ENCODE results near the gene JARID2. TPM values are rescaled to one million over a fixed set of nuclear protein-coding genes. Genes with fewer than 3 reads are reported as not detected.

JARID2 gene
- total and polyA plus RNA-seq, 7 donors, result 1.8 to 7.8 (median 6.1) TPM

DNA sequence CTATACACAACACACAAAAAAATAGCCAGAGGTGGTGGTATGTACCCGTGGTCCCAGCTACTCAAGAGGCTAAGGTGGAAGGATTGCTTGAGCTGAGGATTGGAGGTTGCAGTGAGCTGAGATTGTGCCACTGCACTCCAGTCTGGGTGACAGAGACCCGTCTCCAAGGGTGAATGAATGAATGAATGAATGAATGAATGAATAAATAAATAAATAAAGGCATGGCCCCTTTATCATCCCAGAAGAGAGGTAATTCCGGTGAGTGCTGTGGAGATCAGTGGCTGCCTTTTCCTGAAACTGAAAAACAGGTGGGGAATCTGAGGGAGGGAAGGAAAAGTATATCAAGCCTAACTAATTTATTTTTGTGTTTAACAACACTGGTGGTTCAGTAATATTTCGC lies 90.0 kb downstream of the JARID2 start:
- WGBS, 2 donors, result 86 to 93% methylated on average over 4 of the region's 4 CpGs
- DNase-seq, result no peak
- Histone ChIP-seq H3K27ac (no peak overlapping the region), H3K4me1 (peaks cover 0 to 32% (median 19%) of the 10 kb centered on the region in 4 donors), H3K9me3 (no peaks in the 10 kb centered on the region), H3K27me3 (no peaks in the 10 kb centered on the region), H3K36me3 (no peaks in the 10 kb centered on the region), H3K4me3 (no peak overlapping the region)
- intact Hi-C loops (cut with DNase I), result no loop called here
- TF ChIP-seq POLR2A (IDR thresholded peaks at IDR 0.05) (no peak), POLR2AphosphoS5 (IDR thresholded peaks at IDR 0.05) (no peak), EP300 (IDR thresholded peaks at IDR 0.05) (no peak)
- TF ChIP-seq, protein P1, sequence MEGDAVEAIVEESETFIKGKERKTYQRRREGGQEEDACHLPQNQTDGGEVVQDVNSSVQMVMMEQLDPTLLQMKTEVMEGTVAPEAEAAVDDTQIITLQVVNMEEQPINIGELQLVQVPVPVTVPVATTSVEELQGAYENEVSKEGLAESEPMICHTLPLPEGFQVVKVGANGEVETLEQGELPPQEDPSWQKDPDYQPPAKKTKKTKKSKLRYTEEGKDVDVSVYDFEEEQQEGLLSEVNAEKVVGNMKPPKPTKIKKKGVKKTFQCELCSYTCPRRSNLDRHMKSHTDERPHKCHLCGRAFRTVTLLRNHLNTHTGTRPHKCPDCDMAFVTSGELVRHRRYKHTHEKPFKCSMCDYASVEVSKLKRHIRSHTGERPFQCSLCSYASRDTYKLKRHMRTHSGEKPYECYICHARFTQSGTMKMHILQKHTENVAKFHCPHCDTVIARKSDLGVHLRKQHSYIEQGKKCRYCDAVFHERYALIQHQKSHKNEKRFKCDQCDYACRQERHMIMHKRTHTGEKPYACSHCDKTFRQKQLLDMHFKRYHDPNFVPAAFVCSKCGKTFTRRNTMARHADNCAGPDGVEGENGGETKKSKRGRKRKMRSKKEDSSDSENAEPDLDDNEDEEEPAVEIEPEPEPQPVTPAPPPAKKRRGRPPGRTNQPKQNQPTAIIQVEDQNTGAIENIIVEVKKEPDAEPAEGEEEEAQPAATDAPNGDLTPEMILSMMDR (IDR thresholded peaks at IDR 0.05), result no peak

DNA sequence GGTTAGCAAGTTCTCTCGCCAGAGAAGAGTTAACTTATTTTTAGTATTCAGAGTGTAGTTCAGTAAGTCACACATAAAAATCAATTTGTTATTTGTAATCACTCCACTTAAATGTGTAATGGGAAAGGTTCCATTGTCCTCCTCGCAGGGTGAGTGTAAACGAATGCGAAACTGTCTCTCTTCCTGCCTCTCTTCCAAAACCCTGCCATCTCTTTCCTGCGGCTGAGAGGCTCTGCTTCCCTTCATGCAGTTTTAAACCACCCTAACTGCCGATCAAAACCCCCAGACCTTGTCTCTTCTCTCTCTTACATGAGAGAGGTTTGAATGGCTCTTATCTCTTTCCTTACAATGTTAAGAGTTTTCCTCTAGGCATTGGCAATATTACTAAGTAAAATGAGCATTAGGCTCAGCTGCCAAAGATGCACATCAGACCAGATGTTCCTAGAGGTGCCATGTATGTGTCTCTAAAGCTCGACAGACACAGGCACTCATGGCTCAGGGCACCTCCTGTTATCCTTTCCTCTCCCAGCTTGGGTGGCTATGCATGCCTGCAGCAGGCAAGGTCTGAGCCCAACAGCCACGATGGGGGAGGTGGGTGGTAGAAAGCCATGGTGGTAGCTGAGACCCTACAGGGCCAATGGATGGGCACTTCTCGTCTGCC lies 91.2 kb downstream of the JARID2 start:
- no peak overlapping the region for H3K27ac ChIP-seq
- TF ChIP-seq, protein P1 (IDR thresholded peaks at IDR 0.05), result no peak
- no peak for TF ChIP-seq POLR2A (IDR thresholded peaks at IDR 0.05)
- no peak for TF ChIP-seq POLR2AphosphoS5 (IDR thresholded peaks at IDR 0.05)
- TF ChIP-seq EP300 (IDR thresholded peaks at IDR 0.05), result no peak
- peaks cover 0 to 26% (median 13%) of the 10 kb centered on the region in 4 donors for H3K4me1 ChIP-seq
- no peak overlapping the region for H3K4me3 ChIP-seq
- H3K27me3 ChIP-seq, result no peaks in the 10 kb centered on the region
- intact Hi-C loops (cut with DNase I), result no loop called here
- DNase-seq, result no peak
- no peaks in the 10 kb centered on the region for H3K9me3 ChIP-seq
- WGBS, 2 donors, result 58 to 83% methylated on average over 9 of the region's 9 CpGs
- H3K36me3 ChIP-seq, result no peaks in the 10 kb centered on the region

DNA sequence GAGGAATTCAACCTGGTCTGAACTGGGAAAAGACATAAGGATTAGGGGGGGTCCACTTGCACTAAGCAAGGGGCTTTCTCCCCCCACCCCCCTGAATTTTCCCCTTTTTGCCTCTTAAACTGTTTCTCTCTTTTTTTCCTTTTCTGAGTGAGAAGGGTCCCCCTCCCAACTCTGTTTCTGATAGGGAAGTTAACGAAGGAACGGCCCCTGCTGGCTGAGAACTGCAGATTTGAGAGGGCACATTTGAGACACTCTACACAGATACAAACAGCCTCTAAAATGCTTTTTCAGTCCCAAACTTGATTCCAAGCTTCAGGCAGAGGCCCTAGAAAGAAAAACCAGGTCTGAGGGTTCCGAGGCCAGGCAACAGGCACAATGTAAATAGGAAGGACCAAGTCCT lies 91.7 kb downstream of the JARID2 start:
- H3K4me1 ChIP-seq, result peaks cover 0 to 22% (median 8%) of the 10 kb centered on the region in 4 donors
- no peaks in the 10 kb centered on the region for H3K27me3 ChIP-seq
- DNase-seq, result no peak
- WGBS, 2 donors, result 77 to 93% methylated on average over 3 of the region's 3 CpGs
- no peaks in the 10 kb centered on the region for H3K9me3 ChIP-seq
- no peak overlapping the region for H3K4me3 ChIP-seq
- H3K27ac ChIP-seq, result no peak overlapping the region
- TF ChIP-seq EP300 (IDR thresholded peaks at IDR 0.05), result no peak
- H3K36me3 ChIP-seq, result no peaks in the 10 kb centered on the region
- intact Hi-C loops (cut with DNase I), result no loop called here

DNA sequence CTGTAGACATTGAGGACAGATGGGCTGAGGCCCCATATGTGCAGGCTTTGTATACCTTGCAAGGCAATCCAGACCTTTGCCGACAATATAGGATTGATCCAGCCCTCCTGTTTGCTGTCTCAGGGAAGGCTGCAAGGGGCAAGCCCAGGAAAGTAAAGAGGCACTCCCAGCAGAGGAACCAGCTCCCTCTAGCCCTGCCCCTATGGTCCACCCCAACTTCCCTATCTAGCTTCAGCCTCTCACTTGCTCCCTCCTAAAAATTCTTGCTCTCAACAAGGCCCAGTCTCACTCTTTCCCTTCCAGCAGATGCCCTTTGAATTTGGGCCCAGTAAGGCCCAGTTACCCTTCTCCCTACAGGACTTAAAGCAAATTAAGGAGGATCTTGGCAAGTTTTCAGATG lies 92.6 kb downstream of the JARID2 start:
- no peak for DNase-seq
- H3K4me3 ChIP-seq, result no peak overlapping the region
- no peaks in the 10 kb centered on the region for H3K36me3 ChIP-seq
- TF ChIP-seq POLR2A (IDR thresholded peaks at IDR 0.05) (no peak), EP300 (IDR thresholded peaks at IDR 0.05) (no peak), POLR2AphosphoS5 (IDR thresholded peaks at IDR 0.05) (no peak)
- TF ChIP-seq, protein P1 (IDR thresholded peaks at IDR 0.05), result no peak
- peaks cover 0 to 23% (median 9%) of the 10 kb centered on the region in 4 donors for H3K4me1 ChIP-seq
- no peaks in the 10 kb centered on the region for H3K27me3 ChIP-seq
- no peaks in the 10 kb centered on the region for H3K9me3 ChIP-seq
- no peak overlapping the region for H3K27ac ChIP-seq
- WGBS, 2 donors, result 71 to 84% methylated on average over 1 of the region's 1 CpG
- intact Hi-C loops (cut with DNase I), result no loop called here

DNA sequence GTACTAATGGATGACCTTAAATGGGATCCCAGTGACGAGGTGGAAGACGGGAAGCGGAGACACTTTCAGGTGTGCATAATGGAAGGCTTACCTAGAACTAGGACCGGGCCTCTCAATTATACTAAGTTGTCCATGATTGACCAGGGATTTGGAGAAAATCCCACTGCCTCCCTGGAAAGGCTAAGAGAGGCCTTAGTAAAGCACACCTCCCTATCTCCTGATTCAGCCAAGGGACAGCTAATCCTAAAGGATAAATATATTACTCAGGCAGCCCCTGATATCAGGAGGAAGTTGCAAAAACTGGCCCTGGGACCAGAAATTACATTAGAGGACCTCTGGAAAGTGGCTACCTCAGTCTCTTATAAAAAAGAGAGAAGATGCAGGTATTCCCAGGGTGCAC lies 93.2 kb downstream of the JARID2 start:
- H3K27me3 ChIP-seq, result no peaks in the 10 kb centered on the region
- no peaks in the 10 kb centered on the region for H3K9me3 ChIP-seq
- TF ChIP-seq POLR2AphosphoS5 (IDR thresholded peaks at IDR 0.05) (no peak), EP300 (IDR thresholded peaks at IDR 0.05) (no peak), POLR2A (IDR thresholded peaks at IDR 0.05) (no peak)
- TF ChIP-seq, protein P1 (IDR thresholded peaks at IDR 0.05), result no peak
- H3K27ac ChIP-seq, result no peak overlapping the region
- no peak for DNase-seq
- H3K4me3 ChIP-seq, result no peak overlapping the region
- peaks cover 0 to 26% (median 12%) of the 10 kb centered on the region in 4 donors for H3K4me1 ChIP-seq
- WGBS, 2 donors, result 96 to 97% methylated on average over 4 of the region's 4 CpGs
- H3K36me3 ChIP-seq, result no peaks in the 10 kb centered on the region
- intact Hi-C loops (cut with DNase I), result no loop called here

Data from sigmoid colon (tissue), 7 donors.